ENCODE measurements around the gene ACOT8.

GRCh38 chr20:45822857-45823256, 34.3 kb downstream of the ACOT8 start:
- TF ChIP-seq POLR2A (IDR thresholded peaks at IDR 0.05; ENCODE audit: low read length) (no peak), GATA1 (IDR thresholded peaks at IDR 0.05; ENCODE audit: low read depth, low read length) (no peak)

All from erythroblast (primary cell).